Calu3 (cell line): ENCODE data around the gene CDHR5. TPM values are rescaled to one million over a fixed set of nuclear protein-coding genes. Genes with fewer than 3 reads are reported as not detected.

ENCODE experiments used
- BruUV-seq: library from RNA; stranded (reverse); fragments of 400-500 nt; replicated peaks from 2 replicates; lab custom pipeline; 2021; lab: Mats Ljungman, UMichigan
- CTCF ChIA-PET: fragments of 300-600 bp; sonication (Branson Sonifier 250); formaldehyde crosslinking; loops from one replicate; lab custom pipeline; 2022; ENCODE audit warnings: antibody characterized with exemption; lab: Charles Lee
- DNase-seq: peaks from one replicate; pipeline ENCODE4 v3.0.0; 2022
- H3K27ac Mint-ChIP-seq: one replicate; pipeline ENCODE4 v1.8.0; 2022; ENCODE audit warnings: mixed read lengths; ENCODE audit not compliant: unreplicated experiment
- H3K27me3 Mint-ChIP-seq: one replicate; pipeline ENCODE4 v1.8.0; 2022; ENCODE audit warnings: mixed read lengths; ENCODE audit not compliant: unreplicated experiment
- H3K36me3 Mint-ChIP-seq: one replicate; pipeline ENCODE4 v1.8.0; 2022; ENCODE audit warnings: mild to moderate bottlenecking, moderate library complexity, mixed read lengths; ENCODE audit not compliant: insufficient read depth, unreplicated experiment
- H3K4me1 Mint-ChIP-seq: one replicate; pipeline ENCODE4 v1.8.0; 2022; ENCODE audit warnings: mild to moderate bottlenecking, low read depth, mixed read lengths; ENCODE audit not compliant: unreplicated experiment
- H3K4me3 Mint-ChIP-seq: one replicate; pipeline ENCODE4 v1.8.0; 2022; ENCODE audit warnings: mild to moderate bottlenecking, low read depth, moderate library complexity, mixed read lengths; ENCODE audit not compliant: unreplicated experiment
- H3K9me3 Mint-ChIP-seq: one replicate; pipeline ENCODE4 v1.8.0; 2022; ENCODE audit warnings: low read depth, mixed read lengths; ENCODE audit not compliant: unreplicated experiment
- intact Hi-C: fragments of 100-400 bp; cut with micrococcal nuclease; formaldehyde crosslinking; loops from one replicate; pipeline ENCODE4 v1.10.0; 2022; ENCODE audit not compliant: unreplicated experiment
- total RNA-seq: library from RNA; stranded (reverse); gene quantifications from 2 replicates; pipeline ENCODE4 v1.2.3, GENCODE V29; 2022
- TF ChIP-seq, protein P1 (sequence below): fragments of 200-600 bp; IDR thresholded peaks from one replicate; pipeline ENCODE4 v1.8.0; 2022; ENCODE audit warnings: antibody characterized with exemption; ENCODE audit not compliant: unreplicated experiment

CDHR5 gene
- total RNA-seq, 1 experiment from 2014 or later: 5.0 TPM

DNA sequence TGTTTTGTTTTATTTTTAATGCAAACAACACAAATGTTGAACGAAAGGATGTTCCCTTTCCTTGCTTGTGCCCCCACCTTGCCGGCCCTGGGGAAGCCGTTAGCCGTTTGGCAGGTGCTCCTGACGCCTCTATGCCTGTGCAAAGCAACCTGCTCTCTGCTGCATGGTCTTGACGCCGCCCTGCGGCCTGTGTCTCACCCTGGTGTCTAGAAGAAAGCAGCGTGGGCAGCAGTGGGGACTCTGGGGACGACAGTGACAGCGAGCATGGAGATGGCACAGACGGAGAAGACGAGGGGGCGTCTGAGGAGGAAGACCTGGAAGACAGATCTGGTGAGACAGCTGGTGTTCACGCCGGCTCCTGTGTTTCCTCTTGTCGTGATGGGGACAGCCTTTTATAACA lies 43.0 kb downstream of the CDHR5 start:
- Mint-ChIP-seq H3K4me1 (peaks cover 31% of the 10 kb centered on the region), H3K36me3 (peaks cover 34% of the 10 kb centered on the region), H3K27ac (no peak overlapping the region), H3K9me3 (no peaks in the 10 kb centered on the region), H3K4me3 (no peak overlapping the region), H3K27me3 (no peaks in the 10 kb centered on the region)
- BruUV-seq: no TSS peak
- no peak for DNase-seq
- CTCF ChIA-PET: interaction anchor here (0.6 kb wide), 1 partner anchor 158 kb away, joined by 3 read pairs; no protein-coding TSS in a partner anchor
- TF ChIP-seq, protein P1, sequence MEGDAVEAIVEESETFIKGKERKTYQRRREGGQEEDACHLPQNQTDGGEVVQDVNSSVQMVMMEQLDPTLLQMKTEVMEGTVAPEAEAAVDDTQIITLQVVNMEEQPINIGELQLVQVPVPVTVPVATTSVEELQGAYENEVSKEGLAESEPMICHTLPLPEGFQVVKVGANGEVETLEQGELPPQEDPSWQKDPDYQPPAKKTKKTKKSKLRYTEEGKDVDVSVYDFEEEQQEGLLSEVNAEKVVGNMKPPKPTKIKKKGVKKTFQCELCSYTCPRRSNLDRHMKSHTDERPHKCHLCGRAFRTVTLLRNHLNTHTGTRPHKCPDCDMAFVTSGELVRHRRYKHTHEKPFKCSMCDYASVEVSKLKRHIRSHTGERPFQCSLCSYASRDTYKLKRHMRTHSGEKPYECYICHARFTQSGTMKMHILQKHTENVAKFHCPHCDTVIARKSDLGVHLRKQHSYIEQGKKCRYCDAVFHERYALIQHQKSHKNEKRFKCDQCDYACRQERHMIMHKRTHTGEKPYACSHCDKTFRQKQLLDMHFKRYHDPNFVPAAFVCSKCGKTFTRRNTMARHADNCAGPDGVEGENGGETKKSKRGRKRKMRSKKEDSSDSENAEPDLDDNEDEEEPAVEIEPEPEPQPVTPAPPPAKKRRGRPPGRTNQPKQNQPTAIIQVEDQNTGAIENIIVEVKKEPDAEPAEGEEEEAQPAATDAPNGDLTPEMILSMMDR: no peak
- intact Hi-C loops: no loop called here

DNA sequence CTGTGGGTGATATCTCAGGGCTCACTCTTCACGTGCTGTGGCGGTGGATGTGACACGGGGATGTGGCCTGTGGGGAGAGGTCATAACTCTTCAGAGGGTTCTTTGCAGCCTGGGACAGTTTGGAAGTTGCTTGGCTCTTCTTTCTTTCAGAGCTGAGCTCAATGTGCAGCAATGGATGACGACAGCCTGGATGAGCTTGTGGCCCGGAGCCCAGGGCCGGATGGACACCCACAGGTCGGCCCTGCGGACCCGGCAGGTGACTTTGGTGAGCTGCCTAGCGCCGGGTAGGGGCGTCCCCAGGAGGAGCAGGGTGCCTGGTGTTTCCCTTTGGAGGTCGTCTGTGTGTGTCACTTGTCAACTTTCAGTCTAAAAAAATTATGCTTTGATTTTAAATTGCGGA lies 43.4 kb downstream of the CDHR5 start:
- Mint-ChIP-seq H3K36me3 (peaks cover 38% of the 10 kb centered on the region), H3K27ac (no peak overlapping the region), H3K9me3 (no peaks in the 10 kb centered on the region), H3K4me3 (no peak overlapping the region), H3K4me1 (peaks cover 26% of the 10 kb centered on the region), H3K27me3 (no peaks in the 10 kb centered on the region)
- intact Hi-C loops: no loop called here
- TF ChIP-seq, protein P1: no peak
- no TSS peak for BruUV-seq
- no peak for DNase-seq
- CTCF ChIA-PET: interaction anchor here (0.6 to 0.7 kb wide), 2 partner anchors 21 to 158 kb away, joined by 3 read pairs; no protein-coding TSS in a partner anchor

DNA sequence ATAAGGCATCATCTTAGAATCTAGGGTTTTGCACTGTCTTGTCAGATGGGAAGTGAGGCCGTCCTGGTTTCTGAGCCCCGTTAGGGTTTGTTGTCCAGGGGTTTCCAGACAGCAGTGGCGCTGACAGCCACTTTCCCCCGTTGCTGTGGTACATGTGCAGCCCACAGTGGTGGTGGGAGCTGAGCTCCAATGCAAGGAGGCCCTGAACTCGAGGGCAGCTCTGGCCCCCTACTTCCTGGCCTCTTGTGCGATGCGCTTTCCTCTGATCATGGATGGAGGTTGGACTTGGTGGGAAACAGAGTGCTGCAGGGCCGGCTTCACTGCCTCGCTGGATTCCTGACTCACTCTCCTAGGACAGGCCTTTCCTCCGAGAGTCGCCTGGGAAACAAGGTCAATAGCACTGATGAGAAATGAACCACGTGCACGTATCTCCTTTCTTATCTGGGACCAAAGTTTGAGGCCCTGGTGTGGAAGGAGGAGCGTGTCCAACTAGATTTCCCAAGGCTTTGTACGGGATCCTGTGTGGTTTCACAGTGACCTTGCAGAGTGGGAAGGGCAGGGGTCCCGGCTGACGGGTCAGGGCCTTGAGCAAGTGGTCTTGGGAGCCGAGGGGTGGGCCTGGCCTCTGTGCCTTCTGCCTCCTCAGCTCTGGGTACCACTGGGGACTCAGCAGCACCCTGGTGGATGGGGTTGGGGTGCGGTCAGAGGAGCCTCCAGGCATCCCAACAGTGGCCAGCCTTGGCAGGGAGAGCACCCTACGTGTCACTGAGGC lies 44.7 kb downstream of the CDHR5 start:
- H3K36me3 Mint-ChIP-seq: peaks cover 51% of the 10 kb centered on the region
- intact Hi-C loops: no loop called here
- DNase-seq: no peak
- peaks cover 26% of the 10 kb centered on the region for H3K4me1 Mint-ChIP-seq
- H3K9me3 Mint-ChIP-seq: no peaks in the 10 kb centered on the region
- TF ChIP-seq, protein P1: no peak
- CTCF ChIA-PET: no interaction called here
- H3K4me3 Mint-ChIP-seq: no peak overlapping the region
- H3K27ac Mint-ChIP-seq: no peak overlapping the region
- BruUV-seq: no TSS peak
- peaks cover 4% of the 10 kb centered on the region for H3K27me3 Mint-ChIP-seq

DNA sequence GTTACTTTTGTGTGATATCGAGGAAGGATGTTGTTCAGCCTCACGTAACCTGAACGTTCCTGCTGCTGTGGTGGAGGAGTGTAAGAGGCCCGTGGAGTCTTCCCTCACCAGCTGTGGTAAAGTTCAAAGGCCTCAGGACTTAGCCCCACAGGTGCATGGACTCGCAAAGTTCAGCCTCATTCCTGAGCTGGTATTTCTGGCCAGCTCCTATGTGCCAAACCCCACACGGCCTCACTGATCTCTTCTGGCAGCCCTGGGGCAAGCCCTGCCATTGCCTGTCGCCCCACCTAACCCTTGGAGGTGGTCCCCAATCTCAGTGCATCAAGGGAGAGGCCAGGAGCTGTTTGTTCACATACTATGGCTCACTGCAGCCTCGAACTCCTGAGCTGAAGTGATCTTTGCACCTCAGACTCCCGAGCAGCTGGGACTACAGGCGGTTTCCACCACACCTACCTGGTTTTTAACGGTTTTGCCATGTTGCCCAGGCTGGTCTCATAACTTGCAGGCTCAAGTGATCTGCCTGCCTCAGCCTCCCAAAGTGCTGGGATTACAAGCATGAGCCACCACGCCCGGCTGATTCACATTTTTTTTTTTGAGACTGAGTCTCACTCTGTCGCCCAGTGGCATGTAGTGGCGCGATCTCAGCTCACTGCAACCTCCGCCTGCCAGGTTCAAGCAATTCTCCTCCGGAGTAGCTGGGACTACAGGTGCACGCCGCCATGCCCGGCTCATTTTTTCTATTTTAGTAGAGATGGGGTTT lies 46.3 kb downstream of the CDHR5 start:
- peaks cover 36% of the 10 kb centered on the region for H3K4me1 Mint-ChIP-seq
- CTCF ChIA-PET: no interaction called here
- no TSS peak for BruUV-seq
- no peak overlapping the region for H3K27ac Mint-ChIP-seq
- H3K4me3 Mint-ChIP-seq: peak overlapping the region; percentile 87
- intact Hi-C loops: no loop called here
- peaks cover 16% of the 10 kb centered on the region for H3K27me3 Mint-ChIP-seq
- DNase-seq: no peak
- H3K36me3 Mint-ChIP-seq: peaks cover 51% of the 10 kb centered on the region
- no peaks in the 10 kb centered on the region for H3K9me3 Mint-ChIP-seq
- TF ChIP-seq, protein P1: no peak
